SK-N-SH (cell line): ENCODE measurements around the gene SORL1.

Experiments
- CTCF ChIP-seq: fragments of 200-600 bp; sonication (generic); IDR thresholded peaks from 2 replicates; pipeline ENCODE4 v1.6.1; 2017; ENCODE audit warnings: antibody characterized with exemption, mild to moderate bottlenecking, moderate library complexity
- POLR2AphosphoS5 ChIP-seq: IDR thresholded peaks from 2 replicates; pipeline ENCODE4 v1.6.1; 2012; ENCODE audit warnings: low read depth, low read length

- no peak for TF ChIP-seq POLR2AphosphoS5
- no peak for TF ChIP-seq CTCF
These were observed 42.4 kb downstream of the SORL1 start for GRCh38 chr11:121494355-121495099.
